GM21447 (cell line): ENCODE data around the gene IKBKG.
"Not testable (repeated sequence)": the region's sequence is repeated elsewhere in the genome, so short reads cannot be mapped to it uniquely, and the experiment has no call there.

Source experiments
- ATAC-seq: cut with Tn5 transposase; IDR thresholded peaks from one replicate; pipeline ENCODE4 v1.9.1; 2021; ENCODE audit not compliant: unreplicated experiment

IKBKG gene

GRCh38 chrX:154525606-154526490, 21.6 kb upstream of the IKBKG start:
- no peak for ATAC-seq

GRCh38 chrX:154526901-154527675, 20.3 kb upstream of the IKBKG start:
- peak; percentile 94 for ATAC-seq

GRCh38 chrX:154529206-154529612, 18.2 kb upstream of the IKBKG start:
- no peak for ATAC-seq

GRCh38 chrX:154530286-154530685, 17.1 kb upstream of the IKBKG start:
- no peak for ATAC-seq

DNA sequence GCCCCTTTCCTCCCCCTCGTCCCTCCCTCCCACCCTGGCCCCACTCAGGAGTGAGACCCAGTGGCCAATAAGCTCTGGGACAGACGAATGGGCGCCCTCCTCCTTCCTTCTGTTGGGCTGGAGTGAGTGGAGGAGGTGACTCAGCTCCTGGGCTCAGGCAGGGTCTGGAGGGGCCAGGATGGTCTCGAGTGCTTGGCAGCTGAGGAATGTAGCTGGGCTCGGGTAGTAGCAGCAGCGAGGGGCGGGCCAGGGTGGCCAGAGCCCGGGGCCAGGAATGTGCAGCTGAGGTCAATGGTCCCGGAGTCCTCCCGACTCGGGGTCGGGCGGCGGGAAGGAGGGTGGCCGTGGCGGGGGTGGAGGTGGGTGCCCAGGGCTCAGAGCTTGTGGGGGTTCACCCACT, 15.8 kb upstream of the IKBKG start:
- ATAC-seq = no peak

- no peak for ATAC-seq
These were observed 14.7 kb upstream of the IKBKG start for GRCh38 chrX:154532690-154533089.

- ATAC-seq = peak; percentile 92
These were observed 12.7 kb upstream of the IKBKG start for GRCh38 chrX:154534526-154535322.

DNA sequence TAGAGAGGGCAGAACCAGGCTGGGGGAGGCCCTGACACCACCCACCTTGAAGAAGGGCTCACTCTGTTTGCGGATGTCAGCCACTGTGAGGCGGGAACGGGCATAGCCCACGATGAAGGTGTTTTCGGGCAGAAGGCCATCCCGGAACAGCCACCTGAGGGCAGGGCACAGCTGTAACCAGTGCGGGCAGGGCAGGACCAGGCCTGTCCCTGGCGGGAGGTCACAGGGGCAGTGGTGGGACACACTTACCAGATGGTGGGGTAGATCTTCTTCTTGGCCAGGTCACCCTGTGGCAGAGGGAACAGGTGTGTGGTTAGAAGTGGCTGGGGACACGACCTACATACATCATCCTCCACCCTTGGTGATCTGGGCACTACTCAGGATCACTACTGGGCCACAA, 11.5 kb upstream of the IKBKG start:
- no peak for ATAC-seq

DNA sequence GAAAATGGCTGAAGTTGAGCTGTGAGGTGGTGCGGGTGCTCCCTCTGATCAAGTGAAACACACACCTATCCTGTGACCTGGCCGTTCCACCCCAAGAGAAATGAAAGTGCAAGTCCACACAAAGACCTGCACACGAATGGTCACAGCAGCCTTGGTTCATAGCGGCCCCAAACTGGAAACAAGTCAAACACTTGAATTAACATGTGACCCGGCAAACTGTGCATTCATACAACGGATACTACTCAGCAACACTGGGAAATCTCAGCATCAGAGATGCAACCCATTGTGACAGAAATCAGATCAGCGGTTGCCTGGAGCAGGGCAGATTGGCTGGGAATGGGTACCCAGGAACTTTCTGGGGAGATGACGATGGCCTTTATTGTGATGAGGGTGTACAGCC, 8.3 kb upstream of the IKBKG start:
- ATAC-seq = no peak

DNA sequence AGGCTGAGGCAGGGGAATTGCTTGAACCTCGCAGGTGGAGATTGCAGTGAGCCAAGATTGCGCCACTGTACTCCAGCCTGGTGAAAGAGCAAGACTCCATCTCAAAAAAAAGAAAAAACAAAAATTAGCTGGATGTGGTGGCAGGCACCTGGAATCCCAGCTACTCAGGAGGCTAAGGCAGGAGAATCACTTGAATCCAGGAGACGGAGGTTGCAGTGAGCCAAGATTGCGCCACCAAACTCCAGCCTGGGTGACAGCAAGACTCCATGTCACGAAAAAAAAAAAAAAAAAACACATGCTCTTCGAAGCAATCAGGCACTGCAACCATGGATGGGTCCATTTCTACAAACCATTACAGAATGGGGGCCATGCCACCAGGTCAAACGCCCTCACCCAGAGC, 7.1 kb upstream of the IKBKG start:
- not testable (repeated sequence) for ATAC-seq

- no peak for ATAC-seq
These were observed 6.4 kb upstream of the IKBKG start for GRCh38 chrX:154540897-154541535.

DNA sequence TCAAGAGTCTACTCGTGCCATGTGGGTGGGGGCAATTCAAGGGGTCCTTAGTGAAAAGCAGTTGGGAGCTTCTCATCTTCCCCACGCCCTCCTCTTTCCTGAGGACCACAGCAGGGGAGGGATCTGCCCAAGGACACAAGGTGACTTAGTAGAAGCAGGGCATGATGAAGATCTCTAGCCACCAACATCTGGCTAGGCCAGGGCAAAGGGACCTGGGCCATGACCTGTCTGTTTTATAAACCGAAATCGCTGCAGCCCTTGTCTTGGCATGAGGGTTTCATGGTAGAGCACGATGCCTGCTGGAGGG, 5.9 kb upstream of the IKBKG start:
- no peak for ATAC-seq

GRCh38 chrX:154541896-154542722, 5.3 kb upstream of the IKBKG start:
- ATAC-seq = no peak

DNA sequence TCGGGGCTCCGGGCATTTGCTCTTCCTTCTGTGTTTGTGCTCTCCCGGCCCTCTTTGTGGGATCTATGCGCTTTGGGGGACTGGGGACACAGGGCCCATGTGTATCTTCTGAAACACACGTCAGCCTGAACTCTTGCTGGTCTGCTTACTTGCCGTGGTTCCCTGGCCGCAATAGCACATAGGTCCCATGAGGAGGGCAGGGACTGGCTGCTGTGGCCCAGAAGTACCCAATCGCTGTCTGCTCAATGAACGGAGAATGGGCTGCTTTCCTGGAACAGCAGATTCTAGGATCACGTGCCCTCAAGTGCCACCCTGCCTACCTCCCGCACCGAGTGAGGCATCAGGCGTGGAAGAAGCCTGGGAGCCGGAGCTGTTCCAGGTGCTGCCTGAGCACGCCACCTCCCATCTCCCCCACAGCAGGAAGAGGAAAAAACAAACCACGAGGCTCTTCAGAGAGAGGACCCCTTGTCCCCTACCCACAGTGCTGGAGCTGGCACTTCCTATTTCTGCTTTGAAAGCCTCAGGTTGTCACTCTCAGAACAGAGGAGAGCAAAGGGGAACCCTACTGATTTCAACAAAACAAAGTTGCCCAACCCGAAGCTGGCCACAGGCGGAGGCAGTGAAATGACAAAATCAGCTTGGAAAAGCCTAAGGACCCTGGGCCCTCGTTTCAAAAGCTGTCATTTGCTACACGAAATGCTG, 4.5 kb upstream of the IKBKG start:
- ATAC-seq = no peak

DNA sequence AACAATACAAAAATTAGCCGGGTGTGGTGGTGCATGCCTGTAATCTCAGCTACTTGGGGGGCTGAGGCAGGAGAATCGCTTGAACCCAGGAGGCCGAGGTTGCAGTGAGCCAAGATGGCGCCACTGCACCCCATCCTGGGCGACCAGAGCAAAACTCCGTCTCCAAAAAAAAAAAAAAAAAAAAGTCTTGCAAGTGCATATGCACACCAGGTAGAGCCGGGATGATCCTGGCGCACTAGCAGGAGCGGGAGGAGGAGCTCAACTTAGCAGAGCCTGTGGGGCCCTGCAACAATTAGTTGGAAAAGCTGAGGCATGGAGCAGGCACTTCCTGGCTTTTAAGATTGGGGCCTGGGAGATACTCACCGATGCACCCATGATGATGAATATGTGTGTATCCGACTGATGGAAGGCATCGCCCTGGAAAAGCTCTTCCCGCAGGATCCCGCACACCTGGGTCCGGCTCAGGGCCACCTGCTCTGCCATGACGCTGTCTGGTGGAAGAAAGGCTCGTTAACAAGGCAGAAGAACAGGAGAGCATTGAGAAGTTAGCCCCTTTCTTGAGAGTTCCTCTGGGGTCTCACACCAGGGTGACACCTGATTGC, 1.6 kb upstream of the IKBKG start:
- ATAC-seq = no peak

- peak; percentile 40 for ATAC-seq
These were observed 821 bp upstream of the IKBKG start, which contains the start of gene G6PD for GRCh38 chrX:154546354-154547244. TSS of gene G6PD (minus strand) at chrX:154546846. CDS start at chrX:154546155, 691 bp downstream.

DNA sequence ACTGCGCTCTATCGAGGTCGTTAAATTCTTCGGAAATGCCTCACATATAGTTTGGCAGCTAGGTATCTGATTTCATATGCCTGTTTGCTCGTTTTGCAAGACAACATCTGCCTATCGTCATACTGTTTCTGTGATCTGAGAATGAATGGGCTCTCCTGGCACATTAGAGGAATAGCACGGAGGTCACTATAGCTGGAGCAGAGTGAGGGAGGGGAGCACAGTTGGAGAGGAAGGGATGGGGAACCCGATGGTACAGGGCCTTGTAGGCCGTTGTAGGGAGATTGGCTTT, 552 bp downstream of the IKBKG start:
- ATAC-seq = no peak

DNA sequence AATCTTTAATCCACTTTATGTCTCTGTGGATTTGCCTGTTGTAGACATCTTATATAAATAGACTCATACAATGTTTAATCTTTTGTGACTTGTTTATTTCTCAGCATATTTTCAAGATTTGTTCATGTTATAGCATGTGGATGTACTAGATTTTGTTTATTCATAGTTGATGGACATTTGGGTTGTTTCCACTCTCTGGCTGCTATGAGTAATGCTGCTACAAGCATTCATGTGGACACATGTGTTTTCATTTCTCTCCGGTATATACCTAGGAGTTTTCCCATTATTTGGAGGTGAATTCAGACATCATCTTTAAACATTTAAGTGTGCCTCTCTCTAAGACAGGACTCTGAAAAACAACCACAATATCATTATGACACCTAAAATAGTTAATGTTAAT, 2.3 kb downstream of the IKBKG start:
- no peak for ATAC-seq
